Cardiac muscle cell (in vitro differentiated cells and primary cell): ENCODE data around the gene ALX1. TPM values are rescaled to one million over a fixed set of nuclear protein-coding genes. Genes with fewer than 3 reads are reported as not detected.

ENCODE experiments used
- DNase-seq, 2 donors: peaks; one replicate each; pipeline versions ENCODE4 v3.0.0 to v3.0.0-alpha.2; 2010 to 2017; ENCODE audit warnings: low read depth in 1 of 2, low spot score in 1 of 2
- H3K27ac ChIP-seq: fragments of 200-600 bp; sonication (generic); 2 replicates; pipeline ENCODE4 v1.5.1; 2016
- H3K27me3 ChIP-seq: fragments of 200-600 bp; sonication (generic); 2 replicates; pipeline ENCODE4 v1.6.0; 2016; ENCODE audit warnings: control low read depth
- H3K36me3 ChIP-seq: fragments of 200-600 bp; sonication (generic); 2 replicates; pipeline ENCODE4 v1.5.1; 2016; ENCODE audit warnings: control low read depth
- H3K4me1 ChIP-seq: fragments of 200-600 bp; sonication (generic); 2 replicates; pipeline ENCODE4 v1.8.1; 2017; ENCODE audit warnings: low read depth, mild to moderate bottlenecking, mixed run types
- H3K4me3 ChIP-seq: fragments of 200-600 bp; sonication (generic); 2 replicates; pipeline ENCODE4 v1.5.1; 2016; ENCODE audit warnings: mild to moderate bottlenecking
- H3K9me3 ChIP-seq: fragments of 200-600 bp; sonication (generic); 2 replicates; pipeline ENCODE4 v1.5.1; 2017; ENCODE audit warnings: low read depth, mild to moderate bottlenecking, control low read depth
- CTCF ChIP-seq: IDR thresholded peaks from 2 replicates; pipeline ENCODE4 v1.5.1; 2012; ENCODE audit warnings: low read depth, mild to moderate bottlenecking, low read length
- polyA plus RNA-seq: library from polyadenylated mRNA; unstranded; fragments of >200 nt; fragmentation: Nextera tagmentation; extraction: Ambion mirVana; gene quantifications from 2 replicates; pipeline ENCODE4 v1.2.1, GENCODE V29; 2016
- total RNA-seq: library from RNA; depleted of rRNA; stranded (reverse); fragments of >200 nt; gene quantifications from 2 replicates; pipeline ENCODE4 v1.2.3, GENCODE V29; 2016

ALX1 gene
- total and polyA plus RNA-seq, 2 experiments from 2014 or later = 5.2 to 5.9 TPM

GRCh38 chr12:85279449-85280164 is 413 bp upstream of the ALX1 start:
- Histone ChIP-seq H3K27ac (peak overlapping the region; percentile 87), H3K4me1 (no peaks in the 10 kb centered on the region), H3K4me3 (peak overlapping the region; percentile 73), H3K27me3 (peaks cover 56% of the 10 kb centered on the region), H3K36me3 (no peaks in the 10 kb centered on the region), H3K9me3 (no peaks in the 10 kb centered on the region)
- TF ChIP-seq CTCF = no peak
- no peak for DNase-seq

DNA sequence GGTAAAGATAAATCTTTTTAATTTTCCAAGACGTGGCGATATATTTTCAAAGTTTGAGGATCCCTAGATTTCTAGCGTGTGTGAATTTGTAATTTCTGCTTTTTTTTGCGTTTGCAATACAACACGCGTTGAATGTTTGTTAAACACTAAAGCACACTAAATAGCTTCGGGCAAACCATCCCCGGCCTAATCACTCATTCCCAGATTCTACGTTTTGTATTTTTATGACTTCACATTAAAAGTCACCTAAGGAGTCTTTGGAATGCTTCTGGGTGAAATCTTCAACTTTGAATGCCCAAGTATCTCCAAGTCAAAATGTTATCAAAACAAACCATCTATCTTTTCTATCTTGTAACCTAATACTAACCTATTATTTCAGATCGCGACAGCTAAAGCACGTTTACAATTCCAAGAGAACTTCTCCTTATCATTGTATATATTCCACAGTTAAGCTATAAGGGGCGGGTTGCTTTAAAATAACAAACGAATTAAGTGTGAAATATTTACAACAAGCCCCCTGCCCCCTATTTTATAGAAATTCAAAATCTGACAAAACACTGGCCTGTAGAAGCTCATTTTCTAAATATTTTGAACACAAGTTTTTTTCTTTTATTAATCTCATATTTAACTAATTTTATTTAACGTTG is 1.1 kb downstream of the ALX1 start:
- no peak for DNase-seq
- H3K9me3 ChIP-seq = no peaks in the 10 kb centered on the region
- peaks cover 41% of the 10 kb centered on the region for H3K27me3 ChIP-seq
- H3K4me3 ChIP-seq = peak overlapping the region; percentile 73
- H3K27ac ChIP-seq = peak overlapping the region; percentile 87
- no peak for TF ChIP-seq CTCF
- no peaks in the 10 kb centered on the region for H3K4me1 ChIP-seq
- H3K36me3 ChIP-seq = no peaks in the 10 kb centered on the region

DNA sequence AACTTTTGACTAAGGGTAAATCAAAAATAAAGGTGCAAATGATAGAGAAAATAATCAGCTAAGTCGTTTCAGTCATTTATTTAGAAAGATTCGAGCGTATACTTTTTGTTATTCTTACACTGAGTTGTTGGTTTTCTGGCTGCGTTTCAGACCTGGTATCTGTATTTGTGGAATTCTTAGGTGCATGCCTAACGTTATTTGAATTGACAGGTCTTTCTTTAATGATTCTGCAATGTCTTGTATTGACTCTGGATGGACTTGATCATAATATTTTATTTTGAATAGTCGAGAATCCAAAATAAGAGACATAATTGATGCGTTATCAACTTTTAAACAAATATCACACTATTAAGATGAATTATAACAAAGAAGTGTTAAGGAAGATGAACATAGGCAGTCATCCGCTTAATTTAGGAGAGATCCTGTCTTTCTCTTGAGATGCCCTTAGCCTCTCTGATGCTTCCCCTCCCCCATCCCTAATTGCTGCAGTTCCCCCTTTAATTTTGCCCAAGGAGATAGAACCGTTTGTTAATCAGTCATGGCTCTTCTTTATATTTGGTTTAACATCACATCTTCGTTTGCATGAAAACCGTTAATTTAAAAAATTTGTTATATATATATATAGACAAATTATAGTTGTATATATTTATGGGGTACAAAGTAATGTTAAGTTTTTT is 1.8 kb downstream of the ALX1 start:
- H3K27ac ChIP-seq = no peak overlapping the region
- no peak for TF ChIP-seq CTCF
- no peaks in the 10 kb centered on the region for H3K9me3 ChIP-seq
- no peak for DNase-seq
- no peaks in the 10 kb centered on the region for H3K4me1 ChIP-seq
- peak overlapping the region; percentile 73 for H3K4me3 ChIP-seq
- no peaks in the 10 kb centered on the region for H3K36me3 ChIP-seq
- peaks cover 34% of the 10 kb centered on the region for H3K27me3 ChIP-seq

- no peak for DNase-seq
- Histone ChIP-seq H3K9me3 (no peaks in the 10 kb centered on the region), H3K4me3 (no peak overlapping the region), H3K27me3 (peaks cover 16% of the 10 kb centered on the region), H3K36me3 (no peaks in the 10 kb centered on the region), H3K27ac (no peak overlapping the region), H3K4me1 (no peaks in the 10 kb centered on the region)
- TF ChIP-seq CTCF = no peak
Observed at GRCh38 chr12:85283560-85283959, 3.5 kb downstream of the ALX1 start.

DNA sequence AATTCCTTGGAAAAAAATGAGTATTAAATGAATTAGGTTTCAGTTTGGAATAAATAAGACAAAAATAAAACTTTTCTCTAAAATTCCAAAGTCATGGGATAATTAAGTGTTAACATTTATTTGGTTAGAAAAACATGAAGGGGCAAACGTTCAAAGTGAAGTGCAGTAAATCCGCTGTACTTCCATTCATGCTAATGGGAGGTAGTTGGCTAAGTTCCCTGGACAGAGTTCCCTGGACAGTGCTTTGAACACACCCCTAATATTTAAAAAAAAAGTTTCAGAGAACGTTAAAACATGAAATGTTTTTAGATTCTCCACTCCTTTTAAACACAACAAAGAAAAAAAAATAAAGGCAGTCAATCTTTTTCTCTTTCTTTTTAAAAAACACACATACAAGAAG is 16.3 kb downstream of the ALX1 start:
- DNase-seq = no peak
- no peak for TF ChIP-seq CTCF
- H3K27me3 ChIP-seq = no peaks in the 10 kb centered on the region

More for the DNA sequence above, 16.3 kb downstream of the ALX1 start:
- H3K27ac ChIP-seq = no peak overlapping the region
- no peak overlapping the region for H3K4me3 ChIP-seq
- H3K9me3 ChIP-seq = no peaks in the 10 kb centered on the region
- no peaks in the 10 kb centered on the region for H3K4me1 ChIP-seq
- H3K36me3 ChIP-seq = no peaks in the 10 kb centered on the region
